CD14-positive monocyte (primary cell): Measurements from ENCODE around the gene MCEE. TPM values are rescaled to one million over a fixed set of nuclear protein-coding genes. Genes with fewer than 3 reads are reported as not detected.
"Not testable (repeated sequence)": the region's sequence is repeated elsewhere in the genome, so short reads cannot be mapped to it uniquely, and the experiment has no call there.

ENCODE experiments used
- DNase-seq, 3 donors: peaks; one replicate each; pipeline ENCODE4 v3.0.0-alpha.2; 2011 to 2022
- H2AFZ ChIP-seq: 2 replicates; pipeline ENCODE4 v1.6.0; 2012; ENCODE audit warnings: mild to moderate bottlenecking, low read depth, low read length, inconsistent platforms; ENCODE audit not compliant: insufficient read depth, poor library complexity, severe bottlenecking
- H3K27ac ChIP-seq, 2 donors: 1 replicate in 1 of 2; 2 replicates in 1 of 2; pipeline ENCODE4 v1.5.1; 2012 to 2013; ENCODE audit warnings: low read length in 2 of 2, control low read depth in 1 of 2, inconsistent platforms in 1 of 2, low read depth in 1 of 2, mild to moderate bottlenecking in 1 of 2
- H3K27me3 ChIP-seq, 2 donors: one replicate each; pipeline versions ENCODE4 v1.6.0 to v1.6.1; 2011 to 2013; ENCODE audit warnings: low read length in 2 of 2; ENCODE audit not compliant: control insufficient read depth in 2 of 2, insufficient read depth in 2 of 2
- H3K36me3 ChIP-seq, 2 donors: replicated peaks in 1 of 2; 1 replicate in 1 of 2; 2 replicates in 1 of 2; pipeline versions ENCODE4 v1.5.1 to v1.6.1; 2012 to 2013; ENCODE audit warnings: low read length in 2 of 2, control low read depth in 1 of 2, inconsistent platforms in 1 of 2, mild to moderate bottlenecking in 1 of 2; ENCODE audit not compliant: insufficient read depth in 2 of 2, control insufficient read depth in 1 of 2
- H3K4me1 ChIP-seq, 2 donors: 1 replicate in 1 of 2; 2 replicates in 1 of 2; pipeline versions ENCODE4 v1.5.1 to v1.6.1; 2012 to 2013; ENCODE audit warnings: low read length in 2 of 2, control low read depth in 1 of 2, inconsistent platforms in 1 of 2, mild to moderate bottlenecking in 1 of 2, moderate library complexity in 1 of 2; ENCODE audit not compliant: insufficient read depth in 2 of 2, control insufficient read depth in 1 of 2
- H3K4me2 ChIP-seq: replicated peaks from 2 replicates; pipeline ENCODE3; 2012; ENCODE audit warnings: low read length, moderate library complexity, mild to moderate bottlenecking; ENCODE audit not compliant: poor library complexity, severe bottlenecking; ENCODE audit errors: extremely low read depth
- H3K4me3 ChIP-seq, 3 experiments: fragments of 200-600 bp in 1 of 3; sonication (generic) in 1 of 3; replicated peaks in 1 of 3; 1 replicate in 2 of 3; 2 replicates in 1 of 3; pipeline ENCODE4 v1.5.1; 2011 to 2013; ENCODE audit warnings: low read length in 3 of 3, mild to moderate bottlenecking in 3 of 3, control low read depth in 2 of 3, low read depth in 2 of 3, inconsistent platforms in 1 of 3, moderate library complexity in 1 of 3
- H3K79me2 ChIP-seq: 2 replicates; pipeline ENCODE4 v1.6.0; 2012; ENCODE audit warnings: mild to moderate bottlenecking, control low read depth, inconsistent platforms, low read length, moderate library complexity; ENCODE audit not compliant: insufficient read depth
- H3K9ac ChIP-seq: 2 replicates; pipeline ENCODE4 v1.6.0; 2017; ENCODE audit warnings: low read length, mild to moderate bottlenecking; ENCODE audit not compliant: insufficient read depth, poor library complexity, severe bottlenecking
- H3K9me3 ChIP-seq, 2 donors: replicated peaks in 1 of 2; 1 replicate in 1 of 2; 2 replicates in 1 of 2; pipeline versions ENCODE4 v1.5.1 to v1.6.1; 2012 to 2013; ENCODE audit warnings: low read length in 2 of 2, control low read depth in 1 of 2; ENCODE audit not compliant: control insufficient read depth in 1 of 2, insufficient read depth in 1 of 2
- H4K20me1 ChIP-seq: 2 replicates; pipeline ENCODE4 v1.6.0; 2012; ENCODE audit warnings: mild to moderate bottlenecking, low read length, control low read depth, moderate library complexity; ENCODE audit not compliant: insufficient read depth
- H3K27ac Mint-ChIP-seq, 7 donors: one replicate each; pipeline ENCODE4 v1.8.0; 2020; ENCODE audit warnings: mild to moderate bottlenecking in 7 of 7, mixed read lengths in 7 of 7, moderate library complexity in 6 of 7, inconsistent platforms in 2 of 7
- H3K27me3 Mint-ChIP-seq, 3 donors: one replicate each; pipeline ENCODE4 v1.8.0; 2021 to 2022; ENCODE audit warnings: low read depth in 3 of 3, mild to moderate bottlenecking in 3 of 3, mixed read lengths in 3 of 3, moderate library complexity in 3 of 3, inconsistent platforms in 1 of 3
- H3K36me3 Mint-ChIP-seq, 2 donors: one replicate each; pipeline ENCODE4 v1.8.0; 2020; ENCODE audit warnings: mixed read lengths in 2 of 2, inconsistent platforms in 1 of 2, mild to moderate bottlenecking in 1 of 2
- H3K4me1 Mint-ChIP-seq: one replicate; pipeline ENCODE4 v1.8.0; 2020; ENCODE audit warnings: mild to moderate bottlenecking, mixed read lengths
- H3K4me3 Mint-ChIP-seq, 2 donors: one replicate each; pipeline ENCODE4 v1.8.0; 2020; ENCODE audit warnings: mild to moderate bottlenecking in 2 of 2, mixed read lengths in 2 of 2, moderate library complexity in 1 of 2
- H3K9me3 Mint-ChIP-seq, 7 donors: one replicate each; pipeline ENCODE4 v1.8.0; 2020 to 2022; ENCODE audit warnings: mixed read lengths in 7 of 7, mild to moderate bottlenecking in 6 of 7, moderate library complexity in 6 of 7, inconsistent platforms in 2 of 7
- WGBS: methylation state at CpG from one replicate; pipeline ENCODE4 v1.1.5; 2013; ENCODE audit warnings: missing lambda C conversion rate; ENCODE audit not compliant: insufficient coverage; 5-methylcytosine and 5-hydroxymethylcytosine counted together
- intact Hi-C, 2 donors: fragments of 100-400 bp; cut with micrococcal nuclease; formaldehyde crosslinking; loops; one replicate each; pipeline versions ENCODE4 v1.15.0 to v1.15.1; 2023
- polyA plus RNA-seq, 3 donors: library from polyadenylated mRNA; depleted of rRNA in 1 of 3; unstranded in 2 of 3; stranded (reverse) in 1 of 3; fragments of 300-500 nt in 2 of 3; fragments of >200 nt in 1 of 3; fragmentation: Illumina TruSeq in 2 of 3; gene quantifications; 1 replicate in 2 of 3; 2 replicates in 1 of 3; pipeline ENCODE4 v1.2.3, GENCODE V29; 2012 to 2021

The MCEE gene
- polyA plus RNA-seq, 3 donors, result 9.3 to 29.0 (median 24.7) TPM

DNA sequence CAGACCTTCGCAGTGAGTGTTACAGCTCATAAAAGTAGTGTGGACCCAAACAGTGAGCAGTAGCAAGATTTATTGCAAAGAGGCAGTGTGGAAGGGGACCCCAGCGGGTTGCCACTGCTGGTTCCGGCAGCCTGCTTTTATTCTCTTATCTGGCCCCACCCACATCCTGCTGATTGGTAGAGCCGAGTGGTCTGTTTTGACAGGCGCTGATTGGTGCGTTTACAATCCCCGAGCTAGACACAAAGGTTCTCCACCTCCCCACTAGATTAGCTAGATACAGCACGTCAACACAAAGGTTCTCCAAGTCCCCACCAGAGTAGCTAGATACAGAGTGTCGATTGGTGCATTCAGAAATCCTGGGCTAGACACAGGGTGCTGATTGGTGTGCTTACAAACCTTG, 38.2 kb downstream of the MCEE start:
- H3K9me3 Mint-ChIP-seq, H2AFZ ChIP-seq, H3K27ac ChIP-seq, H3K4me1 Mint-ChIP-seq, H3K4me1 ChIP-seq, H3K9me3 ChIP-seq, DNase-seq, H3K27me3 Mint-ChIP-seq, H3K4me3 ChIP-seq, H3K27me3 ChIP-seq, H3K4me3 Mint-ChIP-seq, H3K36me3 ChIP-seq, H3K79me2 ChIP-seq, H3K9ac ChIP-seq, intact Hi-C loops, H3K27ac Mint-ChIP-seq, H4K20me1 ChIP-seq, H3K36me3 Mint-ChIP-seq, H3K4me2 ChIP-seq: not testable (repeated sequence)
- 100% methylated on average over 2 of the region's 9 CpGs for WGBS

DNA sequence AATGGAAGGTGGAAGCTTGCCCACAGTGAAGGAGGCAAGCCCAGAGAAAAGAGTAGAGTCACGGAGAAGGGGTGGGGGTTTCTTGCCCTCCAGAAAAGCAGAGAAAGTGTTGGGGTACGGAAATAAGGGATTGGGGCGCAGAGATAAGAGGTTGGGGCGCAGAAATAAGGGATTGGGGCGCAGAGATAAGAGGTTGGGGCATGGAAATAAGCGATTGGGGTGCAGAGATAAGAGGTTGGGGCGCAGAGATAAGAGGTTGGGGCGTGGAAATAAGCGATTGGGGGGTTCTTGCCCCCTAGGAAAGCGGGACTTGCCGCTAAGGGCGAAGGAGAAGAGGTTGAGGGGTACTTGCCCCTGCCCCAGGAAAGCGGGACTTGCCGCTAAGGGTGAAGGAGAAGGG, 40.6 kb downstream of the MCEE start:
- H3K4me1 ChIP-seq, H3K9ac ChIP-seq, H3K4me2 ChIP-seq, H3K36me3 ChIP-seq, H3K27ac ChIP-seq, H3K9me3 Mint-ChIP-seq, H3K9me3 ChIP-seq, H2AFZ ChIP-seq, H3K4me3 ChIP-seq, H4K20me1 ChIP-seq, H3K79me2 ChIP-seq, H3K4me3 Mint-ChIP-seq, H3K27me3 Mint-ChIP-seq, DNase-seq, H3K4me1 Mint-ChIP-seq, H3K27me3 ChIP-seq, H3K36me3 Mint-ChIP-seq, intact Hi-C loops: not testable (repeated sequence)
- 89% methylated on average over 6 of the region's 14 CpGs for WGBS
- peak overlapping the region in 1 of 7 donors; percentile 52 for H3K27ac Mint-ChIP-seq

DNA sequence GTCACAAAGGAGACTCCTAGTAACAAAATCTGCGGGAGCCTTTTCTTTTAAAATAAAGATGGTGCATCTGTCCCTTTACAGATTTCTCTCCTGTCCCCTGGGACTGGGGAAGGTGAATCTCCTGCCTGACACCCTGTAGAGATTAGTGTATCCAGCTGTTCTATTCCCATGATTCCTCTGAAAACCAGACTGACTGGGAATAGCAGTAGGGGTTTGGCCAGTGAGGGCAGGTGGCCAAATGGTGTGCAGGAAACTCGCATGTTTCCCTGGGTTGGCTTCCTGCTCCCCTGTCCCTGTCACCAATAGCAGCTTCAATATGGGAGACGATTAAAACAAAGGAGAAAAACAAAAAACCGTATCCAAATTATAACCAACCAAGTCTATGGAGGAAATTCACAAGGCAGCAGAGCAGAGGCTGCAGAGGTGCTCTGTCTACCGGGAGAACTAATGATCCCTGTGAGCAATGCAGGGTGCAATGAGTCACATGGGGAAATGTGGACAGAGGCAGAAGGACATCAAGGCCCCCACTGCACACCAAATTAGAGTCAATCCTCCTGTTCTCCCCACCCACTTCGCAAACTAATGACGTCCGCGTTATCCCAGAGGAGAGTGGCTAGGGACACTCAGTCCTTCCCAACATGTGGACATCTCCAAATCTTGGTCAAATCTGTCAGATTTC, 44.6 kb downstream of the MCEE start:
- H3K36me3 Mint-ChIP-seq, H3K9ac ChIP-seq, H3K79me2 ChIP-seq, H2AFZ ChIP-seq, H3K4me3 Mint-ChIP-seq, H3K27me3 ChIP-seq, H3K9me3 ChIP-seq, H3K9me3 Mint-ChIP-seq, H3K27me3 Mint-ChIP-seq, intact Hi-C loops, H3K4me3 ChIP-seq, H3K36me3 ChIP-seq, H3K27ac ChIP-seq, H4K20me1 ChIP-seq, DNase-seq, H3K4me2 ChIP-seq: not testable (repeated sequence)
- peaks cover 28 to 34% of the 10 kb centered on the region in 2 donors for H3K4me1 ChIP-seq
- 90% methylated on average over 2 of the region's 9 CpGs for WGBS
- H3K4me1 Mint-ChIP-seq, result peaks cover 31% of the 10 kb centered on the region
- H3K27ac Mint-ChIP-seq, result peak overlapping the region in 1 of 7 donors; percentile 38

DNA sequence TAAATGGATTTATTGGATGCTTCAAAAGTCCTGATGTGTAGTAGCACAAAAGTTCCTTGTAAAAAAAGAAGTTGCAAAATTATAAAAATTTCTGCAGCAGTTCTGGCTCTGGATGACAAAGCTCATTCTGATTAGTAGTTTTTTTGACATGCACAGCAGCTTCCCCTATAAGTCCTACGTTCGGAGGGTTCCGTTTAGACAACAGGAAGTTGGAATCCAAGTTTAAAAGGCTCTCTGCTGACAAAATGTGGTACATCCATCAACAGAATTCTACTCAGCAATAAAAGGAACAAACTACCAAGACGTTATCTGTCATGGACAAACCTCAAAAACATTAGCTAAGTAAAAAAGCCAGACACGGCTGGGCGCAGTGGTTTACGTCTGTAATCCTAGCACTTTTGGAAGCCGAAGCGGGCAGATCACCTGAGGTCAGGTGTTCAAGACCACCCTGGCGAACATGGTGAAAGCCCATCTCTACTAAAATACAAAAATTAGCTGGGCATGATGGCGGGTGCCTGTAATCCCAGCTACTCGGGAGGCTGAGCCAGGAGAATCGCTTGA, 46.2 kb downstream of the MCEE start:
- Mint-ChIP-seq H3K27ac (peak overlapping the region; percentile 82 to 94 (median 92)), H3K4me3 (peak overlapping the region; percentile 47 to 67), H3K36me3 (peaks cover 15 to 18% of the 10 kb centered on the region in 2 donors), H3K4me1 (peaks cover 41% of the 10 kb centered on the region)
- Histone ChIP-seq H3K4me2 (peak overlapping the region; percentile 45), H3K4me1 (peaks cover 35 to 42% of the 10 kb centered on the region in 2 donors), H3K4me3 (peak overlapping the region in 1 of 3 experiments; percentile 54), H3K27ac (peak overlapping the region; percentile 65 to 88), H3K36me3 (peaks cover 7 to 17% of the 10 kb centered on the region in 2 donors)
- H3K79me2 ChIP-seq, H3K27me3 ChIP-seq, H3K9me3 Mint-ChIP-seq, H3K9me3 ChIP-seq, H2AFZ ChIP-seq, H4K20me1 ChIP-seq, intact Hi-C loops, H3K27me3 Mint-ChIP-seq, H3K9ac ChIP-seq, DNase-seq: not testable (repeated sequence)
- 0% methylated on average over 3 of the region's 13 CpGs for WGBS
